IPS DF 4.7 (cell line): ENCODE results near the gene ADCY5.
A peak's percentile ranks its signal among the peaks of the same experiment; 100 is the strongest.

ENCODE experiments used
- DNase-seq: peaks from one replicate; pipeline ENCODE4 v3.0.0-alpha.2; 2013; ENCODE audit warnings: low spot score; ENCODE audit errors: extremely low read depth

The ADCY5 gene

DNA sequence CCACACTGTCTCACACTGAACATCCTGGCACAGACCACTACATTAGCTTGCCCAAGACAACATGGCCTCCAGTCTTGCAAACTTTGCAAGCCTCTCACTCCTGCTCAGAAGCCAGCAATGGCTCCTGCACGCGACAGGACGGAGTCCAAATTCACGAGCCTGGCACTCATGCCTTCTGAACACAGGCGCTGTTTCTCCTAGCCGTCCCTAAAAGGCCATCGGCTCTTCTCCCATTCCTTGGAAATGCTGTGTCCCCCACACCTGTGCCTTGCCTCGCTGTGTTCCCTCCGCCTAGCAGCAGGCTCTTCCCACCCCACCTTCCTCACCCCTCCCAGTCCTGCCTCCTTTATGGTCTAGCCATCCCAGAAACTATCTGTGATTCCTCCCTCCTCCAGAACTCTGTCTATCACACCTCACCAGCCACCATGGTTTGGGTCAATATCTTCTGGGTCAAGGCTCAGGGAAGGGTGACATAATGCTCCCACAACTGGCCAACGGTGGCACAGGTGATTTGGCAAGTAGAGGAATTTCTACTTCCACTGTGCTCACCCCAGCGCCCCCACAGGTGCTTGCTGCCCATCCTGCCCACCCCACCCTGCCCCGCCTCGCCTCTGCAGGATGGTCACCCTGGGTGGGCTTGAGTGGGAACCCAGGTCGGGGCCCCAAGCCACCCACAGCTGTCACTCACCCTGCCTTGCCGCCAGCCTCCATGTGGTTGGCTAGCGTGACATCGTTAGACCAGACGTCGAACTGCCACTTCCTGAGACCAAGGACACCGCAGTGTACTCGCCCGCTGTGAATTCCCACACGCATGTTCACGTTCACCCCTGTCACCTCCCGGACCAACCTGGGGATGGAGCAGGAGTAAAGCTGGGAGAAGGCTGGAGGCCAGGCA is 120.7 kb downstream of the ADCY5 start:
- no peak for DNase-seq

DNA sequence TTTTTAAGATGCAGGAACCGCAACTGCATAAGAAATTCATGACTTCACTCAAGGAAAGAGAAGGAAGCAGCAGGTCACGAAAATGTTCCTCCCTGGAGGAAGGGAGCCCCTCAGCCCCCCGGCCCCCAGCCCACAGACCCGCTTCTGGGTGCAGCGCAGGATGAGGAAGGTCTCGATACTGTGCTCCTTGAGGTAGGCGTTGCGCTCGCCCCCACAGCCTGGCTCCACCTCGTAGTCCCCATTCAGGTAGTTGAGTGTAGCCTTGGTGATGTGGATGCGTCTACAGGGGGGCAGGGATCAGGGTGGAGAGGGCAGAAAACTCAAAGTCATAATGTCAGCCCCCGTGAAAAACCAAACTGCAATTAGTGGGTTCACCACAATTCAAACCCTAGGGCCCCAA is 121.4 kb downstream of the ADCY5 start:
- DNase-seq: no peak

DNA sequence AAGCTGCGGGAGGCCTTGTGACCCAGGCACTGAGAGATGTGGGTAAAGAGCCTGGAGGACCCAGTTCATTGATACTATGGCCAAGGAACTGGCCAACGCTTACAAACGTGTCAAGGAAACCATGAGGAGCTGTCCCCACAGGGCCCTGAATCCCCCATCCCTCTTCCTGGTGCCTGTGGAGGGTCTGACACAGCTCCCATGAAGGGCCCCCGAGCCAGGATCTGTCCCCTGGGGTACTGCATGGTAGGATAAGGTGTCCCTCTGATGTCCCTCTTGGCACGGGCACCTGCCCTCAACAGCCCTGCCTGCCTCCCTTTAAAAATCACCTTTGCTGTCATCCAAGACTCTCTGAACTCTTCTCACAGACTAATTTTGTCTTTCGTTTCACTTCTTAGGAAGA is 122.4 kb downstream of the ADCY5 start:
- no peak for DNase-seq

DNA sequence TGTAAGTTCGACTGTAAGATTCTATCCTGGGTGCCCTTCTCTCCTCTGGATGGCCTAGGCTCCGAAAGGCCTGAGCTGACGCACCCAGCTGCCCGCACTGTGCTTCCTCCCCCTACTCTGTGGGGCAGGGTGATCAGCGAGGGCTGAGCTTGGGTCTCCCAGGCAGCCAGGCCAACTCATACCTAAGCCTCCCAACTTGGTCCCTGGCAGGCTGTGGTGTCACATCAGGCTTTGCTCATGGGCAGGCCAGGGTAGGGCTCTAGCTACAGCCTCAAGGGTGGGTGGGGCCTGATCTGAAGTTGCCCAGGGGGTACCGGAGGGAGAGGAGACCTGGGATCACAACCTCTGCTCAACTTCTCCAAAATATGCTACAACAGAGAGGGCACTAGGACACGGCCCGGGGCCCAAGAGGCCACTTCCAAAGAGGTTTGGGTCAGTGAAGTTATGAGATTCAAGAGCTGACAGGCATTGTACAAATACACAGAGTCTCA is 123.1 kb downstream of the ADCY5 start:
- no peak for DNase-seq

DNA sequence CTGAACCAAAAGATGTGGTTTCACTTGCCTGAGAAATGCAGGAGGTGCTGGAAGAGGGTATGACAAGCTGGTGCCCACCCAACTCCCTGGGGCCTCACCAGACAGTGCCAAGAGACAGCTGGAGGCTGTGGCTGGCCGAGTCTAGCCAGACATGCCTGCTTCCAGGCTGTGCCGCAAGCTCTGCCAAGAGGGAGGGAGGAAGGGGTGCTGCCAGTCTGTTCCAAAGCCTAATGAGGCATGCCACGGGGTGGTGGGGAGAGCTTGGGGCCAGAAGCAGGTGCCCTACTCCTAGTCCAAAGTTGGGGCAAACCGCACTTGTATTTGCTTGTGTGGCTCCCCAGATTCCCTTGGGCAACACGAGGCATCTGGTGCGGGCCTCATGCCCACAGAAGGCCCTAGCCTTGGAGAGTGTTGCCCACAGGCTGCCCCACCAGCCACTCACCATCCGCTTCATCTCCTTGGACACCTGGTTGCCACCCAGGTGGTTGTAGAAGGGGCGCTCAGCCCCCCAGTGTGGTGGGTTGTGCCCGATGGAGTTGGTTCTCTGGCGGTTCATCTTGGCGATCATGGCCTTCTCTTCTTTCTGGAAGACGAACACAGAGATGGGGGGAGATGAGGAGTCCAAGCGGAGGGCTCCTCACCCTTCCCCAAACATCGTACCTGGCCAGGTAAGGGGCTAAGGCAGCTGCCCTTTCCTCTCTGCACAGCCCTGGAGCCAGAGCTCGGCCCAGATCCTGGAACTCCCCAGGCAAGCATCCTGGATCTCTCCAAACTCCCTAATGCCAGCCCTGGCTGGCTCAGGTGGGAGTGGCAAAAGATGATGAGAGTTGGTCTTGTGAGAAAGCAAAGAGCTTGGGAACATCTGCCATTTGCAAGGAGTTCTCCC is 123.8 kb downstream of the ADCY5 start:
- DNase-seq: no peak

DNA sequence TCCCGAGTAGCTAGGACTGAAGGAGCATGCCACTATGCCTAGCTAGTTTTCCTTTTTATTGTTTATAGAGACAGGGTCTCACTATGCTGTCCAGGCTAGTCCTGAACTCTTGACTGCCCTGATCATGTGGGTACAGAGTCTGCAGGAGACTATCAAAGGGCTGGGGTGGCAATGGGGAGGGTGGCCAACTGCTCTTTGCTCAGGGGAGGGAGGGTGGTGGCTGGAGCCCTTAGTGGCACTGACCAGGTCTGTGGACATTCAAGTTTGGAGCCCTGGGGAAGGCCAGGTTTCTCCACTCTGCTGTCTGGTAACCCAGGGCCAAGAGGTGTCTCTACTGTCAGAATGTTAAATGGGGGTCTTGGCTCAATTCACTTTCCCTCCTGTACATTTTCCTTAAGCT is 125.1 kb downstream of the ADCY5 start:
- DNase-seq: no peak

DNA sequence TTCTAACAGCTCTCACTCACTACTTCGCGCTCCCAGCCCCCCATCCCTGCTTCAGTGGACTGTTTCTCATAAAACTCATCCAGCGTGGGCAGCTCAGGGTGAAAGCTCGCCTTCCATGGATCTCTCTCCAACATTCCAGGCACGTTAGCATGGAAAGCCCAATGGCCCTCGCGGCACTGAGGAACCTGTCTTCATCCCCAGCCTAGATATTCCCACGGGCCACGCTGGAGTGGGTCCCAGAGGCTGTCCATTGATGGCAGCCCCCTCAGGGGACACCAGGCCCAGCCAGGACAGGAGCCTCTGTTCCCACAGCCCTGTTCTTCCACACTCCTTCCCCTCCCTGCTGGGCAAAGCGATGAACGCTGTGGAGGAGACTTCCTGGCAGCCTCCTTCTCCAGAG is 126.0 kb downstream of the ADCY5 start:
- DNase-seq: no peak

DNA sequence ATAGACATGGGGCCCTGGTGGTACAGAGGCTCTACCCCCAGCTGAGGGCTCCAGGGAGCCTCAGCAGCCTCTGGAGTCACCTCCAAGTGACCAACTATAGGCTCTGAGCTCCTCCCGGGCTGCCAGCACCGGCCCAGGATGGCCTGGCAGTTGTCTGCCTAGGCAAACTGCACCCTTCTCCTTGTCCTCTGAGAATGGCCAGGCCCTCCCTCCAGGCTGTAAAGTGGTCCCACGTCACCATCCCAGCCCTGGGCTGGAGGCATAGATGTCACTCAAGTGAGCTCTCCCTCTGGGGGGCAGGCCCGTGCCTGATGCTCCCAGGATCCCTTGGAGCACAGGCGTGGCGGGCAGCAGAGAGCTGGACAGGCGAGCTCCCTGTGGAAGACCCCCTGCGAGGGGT is 127.1 kb downstream of the ADCY5 start:
- DNase-seq: no peak

DNA sequence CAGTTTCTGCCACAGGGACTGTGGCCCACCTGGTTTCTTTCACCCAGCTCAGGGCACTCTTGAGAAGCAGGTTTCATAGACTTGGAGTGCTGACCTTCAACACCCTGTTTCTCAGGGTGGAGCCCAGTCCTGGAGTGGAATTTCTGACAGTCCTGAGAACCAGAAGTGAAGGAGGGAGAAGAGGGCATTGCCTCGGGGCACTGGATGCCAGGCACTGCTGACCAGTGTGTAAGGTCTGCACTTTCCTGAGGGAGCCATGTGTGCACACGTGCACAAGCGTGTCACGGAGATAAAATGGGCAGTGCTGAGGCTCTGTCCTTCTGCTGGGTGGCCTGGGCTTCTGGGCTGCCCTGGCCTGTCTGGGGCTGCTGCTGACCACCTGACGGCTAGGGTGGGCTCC is 128.7 kb downstream of the ADCY5 start:
- DNase-seq: no peak

DNA sequence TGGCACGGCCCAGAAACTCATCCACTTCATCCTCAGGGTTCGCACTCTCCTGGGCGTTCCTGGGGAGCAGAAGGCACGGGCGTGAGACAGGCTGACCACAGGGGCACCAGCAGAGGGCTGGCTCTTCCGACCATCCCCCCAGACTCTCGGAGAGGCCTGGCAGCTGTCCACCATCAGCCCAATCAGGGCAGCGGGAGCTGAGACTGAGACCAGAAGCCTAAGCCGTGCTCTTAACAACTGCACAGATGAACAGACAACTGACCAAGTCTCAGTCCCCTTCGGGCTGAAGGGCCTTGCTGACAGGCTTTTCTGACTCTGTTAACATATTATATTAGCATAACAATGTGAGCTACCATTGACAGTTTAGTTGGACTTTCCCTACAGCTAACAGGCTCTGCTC is 129.1 kb downstream of the ADCY5 start:
- no peak for DNase-seq

DNA sequence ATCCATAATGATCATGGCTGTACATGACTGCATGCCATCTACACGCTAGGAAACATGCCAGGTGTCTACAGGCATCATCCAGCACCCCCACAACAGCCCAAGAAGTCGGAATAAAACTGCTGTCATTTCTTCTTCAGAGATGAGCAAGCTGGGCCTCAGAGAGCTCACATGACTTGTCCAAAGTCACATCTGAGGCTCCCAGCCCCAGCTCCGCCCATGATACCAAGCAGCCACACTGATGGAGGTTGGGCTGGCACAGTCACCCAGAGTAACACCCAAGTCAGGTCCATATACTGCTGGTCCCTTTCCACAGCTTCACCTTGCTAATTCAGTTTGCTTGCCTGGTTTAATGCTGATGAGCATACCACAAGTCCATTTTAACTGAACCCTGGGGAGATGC is 130.5 kb downstream of the ADCY5 start:
- DNase-seq: no peak

DNA sequence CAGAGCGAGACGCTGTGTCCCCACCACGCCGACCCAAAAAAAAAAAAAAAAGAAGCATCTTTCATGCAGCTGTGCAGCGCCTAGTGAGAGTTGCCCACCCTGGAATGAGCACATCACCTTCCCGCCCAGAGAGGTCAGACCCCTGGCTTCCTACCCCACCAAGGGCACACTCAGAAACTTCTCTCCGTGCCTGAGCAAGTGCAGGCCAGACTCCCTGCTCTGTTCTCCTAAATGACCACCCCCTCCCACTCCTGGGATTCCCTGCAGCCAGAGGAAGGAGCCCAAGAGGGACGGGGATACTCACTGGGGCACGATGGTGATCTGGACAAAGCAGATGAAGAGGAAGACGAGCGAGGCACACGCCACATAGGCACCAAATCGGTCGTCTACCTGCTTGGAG is 131.2 kb downstream of the ADCY5 start:
- no peak for DNase-seq

DNA sequence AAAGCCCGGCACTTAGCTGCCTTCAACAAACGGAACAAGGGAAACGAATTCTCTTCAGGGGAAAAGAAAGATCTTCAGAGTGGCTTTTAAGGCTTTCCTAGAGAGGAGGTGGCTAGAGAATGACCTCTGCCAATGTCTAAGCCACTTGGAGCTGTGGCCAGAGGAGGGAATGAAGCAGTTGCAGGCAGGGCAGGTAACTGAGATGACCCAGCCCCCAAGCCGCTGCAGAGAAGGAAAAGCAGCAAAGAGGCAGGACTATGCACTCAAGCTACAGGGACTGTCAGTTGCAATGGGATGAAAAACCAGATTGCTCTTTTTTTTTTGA is 133.7 kb downstream of the ADCY5 start:
- DNase-seq: no peak

DNA sequence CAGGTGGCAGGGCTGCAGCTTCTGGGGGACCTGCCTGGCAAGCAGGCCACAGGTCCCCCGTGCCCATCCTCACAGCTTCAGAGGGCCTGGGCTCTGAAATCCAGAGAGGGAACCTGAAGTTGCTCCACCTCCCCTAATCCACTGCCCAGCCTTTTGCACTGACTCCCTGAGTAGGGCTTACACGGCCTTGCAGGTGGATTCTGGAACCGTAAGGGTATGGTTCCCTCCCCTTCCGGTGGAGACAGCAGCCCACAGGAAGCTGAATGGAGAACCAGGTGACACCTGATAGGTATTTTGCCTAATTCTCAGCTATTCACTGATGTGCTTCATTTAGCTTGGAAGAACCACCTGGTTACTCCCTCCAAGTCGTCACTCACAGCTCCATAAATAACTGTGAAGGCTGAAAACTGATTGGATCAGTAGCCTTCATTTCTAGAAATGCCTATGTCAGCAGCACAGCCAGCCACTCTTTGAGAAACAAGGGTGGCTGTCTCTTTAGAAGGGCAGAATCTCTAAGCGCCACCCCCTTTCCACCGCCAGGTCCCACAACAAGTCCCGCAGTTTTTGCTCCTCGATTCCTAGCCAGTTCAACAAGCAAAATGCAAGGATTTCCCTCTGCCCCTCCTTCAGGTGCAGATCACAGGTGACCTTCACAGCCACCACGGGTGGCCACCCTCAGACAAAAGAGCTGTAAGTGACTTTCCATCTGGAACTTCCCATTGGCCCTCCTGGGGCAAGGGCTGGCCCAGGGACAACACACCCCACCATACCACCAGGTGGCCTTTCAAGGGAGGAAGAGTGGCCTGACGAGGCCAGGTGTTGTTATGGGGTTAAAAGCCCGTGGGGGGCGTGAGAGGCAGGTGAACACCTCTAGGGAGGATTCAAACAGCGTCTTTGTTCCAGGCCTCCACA is 134.3 kb downstream of the ADCY5 start:
- peak; percentile 97 for DNase-seq

DNA sequence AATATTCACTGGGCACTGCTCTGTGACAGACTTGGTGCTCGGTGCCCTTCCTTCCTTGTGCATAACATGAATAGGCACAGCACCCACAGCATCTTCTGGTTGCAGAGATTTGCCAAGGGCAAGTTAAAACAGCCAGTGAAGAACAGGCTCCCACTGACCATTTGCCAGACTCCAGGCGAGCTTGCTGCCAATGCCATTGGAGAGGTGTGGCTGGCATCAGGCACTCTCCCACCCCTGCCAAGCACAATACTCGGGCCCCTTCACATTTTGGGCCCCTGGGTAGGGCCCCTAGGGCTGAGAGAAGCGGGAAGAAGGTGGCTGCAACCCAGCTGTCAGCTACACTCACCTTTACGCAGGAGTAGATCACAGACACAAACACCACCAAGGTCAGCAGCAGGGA is 135.0 kb downstream of the ADCY5 start:
- DNase-seq: no peak

DNA sequence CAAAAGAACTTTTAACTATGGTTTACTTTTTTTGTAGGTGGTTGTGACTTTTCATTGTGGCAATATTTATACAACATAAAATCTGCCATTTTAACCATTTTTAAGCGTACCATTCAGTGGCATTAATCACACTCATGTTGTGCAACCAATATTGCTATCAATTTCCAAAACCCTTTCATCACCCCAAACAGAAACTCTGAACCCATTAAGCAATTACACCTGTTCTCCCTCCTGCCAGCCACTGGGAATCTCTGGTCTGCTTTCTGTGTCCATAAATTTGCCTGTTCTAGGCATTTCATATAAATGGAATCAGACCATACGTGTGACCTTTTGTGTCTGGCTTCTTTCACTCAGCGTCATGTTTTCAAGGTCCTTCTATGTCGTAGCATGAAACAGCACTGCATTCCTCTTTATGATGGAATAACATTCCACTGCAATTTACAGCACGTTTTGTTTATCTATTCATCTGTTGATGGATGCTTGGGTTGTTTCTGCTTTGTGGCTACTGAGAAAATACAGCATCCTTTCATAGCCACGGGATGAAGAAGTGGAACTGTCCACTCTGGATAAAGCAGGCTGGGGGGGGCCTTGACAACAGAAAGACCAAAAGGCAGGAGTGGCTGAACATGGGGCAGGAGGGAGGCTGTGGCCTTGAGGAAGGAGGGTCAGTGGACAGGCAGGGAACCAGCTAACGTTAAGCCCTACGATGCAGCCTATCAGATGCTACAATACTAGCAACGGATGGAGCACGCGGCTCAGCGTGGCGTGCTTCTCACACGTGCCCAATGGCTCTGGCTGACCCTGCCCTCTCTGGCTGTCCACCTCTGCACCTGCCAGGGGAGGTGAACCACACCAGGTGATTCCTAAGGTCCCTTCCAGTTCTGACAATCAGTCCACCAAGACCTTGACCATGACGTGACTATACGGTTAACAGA is 136.3 kb downstream of the ADCY5 start:
- DNase-seq: no peak

DNA sequence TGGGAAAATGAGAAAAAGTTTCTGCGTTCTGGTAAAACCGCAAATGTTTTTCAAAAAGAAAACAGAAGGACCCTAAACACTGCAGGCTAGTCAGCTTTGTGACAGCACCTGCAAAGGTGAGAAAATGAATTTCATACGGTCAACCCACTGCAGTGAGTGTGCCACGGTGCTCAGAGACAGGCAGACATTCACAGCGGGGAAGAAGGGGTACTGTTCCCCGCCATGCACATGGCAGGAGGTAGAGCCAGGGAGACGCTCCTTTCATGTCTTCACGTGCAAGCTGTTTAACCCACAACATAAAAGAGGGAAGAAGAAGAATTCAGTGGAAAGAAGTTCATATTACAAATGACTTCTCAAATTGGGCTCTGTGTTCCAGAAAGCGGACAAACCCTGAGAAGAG is 137.7 kb downstream of the ADCY5 start:
- DNase-seq: no peak

DNA sequence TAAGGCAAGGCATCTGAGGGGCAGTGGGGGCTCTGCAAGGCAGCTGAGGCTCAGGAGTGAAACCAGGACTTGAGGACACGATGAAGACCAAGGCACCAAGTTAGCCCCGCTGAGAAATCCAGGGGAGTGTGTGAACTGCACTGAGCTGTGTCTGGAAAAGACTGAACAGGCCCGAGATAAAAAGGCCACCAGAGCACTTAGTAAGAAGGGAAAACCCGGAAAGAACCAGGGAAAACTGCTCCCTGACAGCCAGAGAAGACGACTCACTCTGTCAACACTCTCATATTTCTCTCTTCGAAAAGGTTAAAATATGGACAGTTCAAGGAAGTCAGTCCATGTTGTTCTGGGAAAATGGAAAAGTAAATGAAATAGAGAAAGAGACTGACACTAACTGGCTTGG is 138.1 kb downstream of the ADCY5 start:
- DNase-seq: no peak

DNA sequence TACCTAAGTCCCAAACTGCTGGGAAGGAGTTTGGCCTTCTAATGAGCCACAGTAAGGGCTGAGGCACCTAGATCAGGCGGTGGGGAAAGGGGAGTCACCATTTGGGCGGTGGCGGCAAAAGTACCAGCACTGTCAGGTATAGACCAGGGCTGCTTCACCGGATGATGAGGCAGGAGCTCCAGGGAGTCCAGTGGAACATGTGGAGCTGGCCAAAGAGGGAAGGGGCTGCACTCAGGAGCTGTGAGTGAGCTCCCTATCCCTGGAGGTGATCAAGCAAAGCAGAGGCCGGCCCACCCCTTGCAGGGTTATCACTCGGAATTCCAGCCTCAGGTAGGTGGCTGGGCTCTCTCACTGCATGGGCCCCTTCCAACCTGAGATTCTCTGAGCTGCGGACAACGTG is 138.7 kb downstream of the ADCY5 start:
- DNase-seq: no peak

DNA sequence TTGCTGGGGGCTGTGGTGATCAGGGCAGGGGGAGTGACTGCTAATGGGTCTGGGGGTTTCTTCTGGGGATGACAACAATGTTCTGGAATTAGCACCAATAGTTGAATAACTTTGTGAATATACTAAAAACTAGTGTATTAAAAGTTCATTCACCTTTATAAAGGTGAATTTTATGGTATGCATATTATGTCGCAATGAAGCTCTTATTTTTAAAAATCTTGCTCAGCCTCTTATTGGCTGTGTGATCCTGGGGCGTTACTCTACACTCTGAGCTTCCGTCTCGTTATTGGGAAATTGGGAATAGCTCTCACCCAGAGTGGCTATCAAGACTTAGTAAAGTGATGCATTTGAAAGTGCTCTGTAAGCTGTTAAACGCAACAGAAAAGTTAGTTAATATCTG is 141.8 kb downstream of the ADCY5 start:
- no peak for DNase-seq
